OCI-LY1 (cell line): Measurements from ENCODE around the gene BMERB1.

Source experiments
- H2AFZ ChIP-seq: fragments of 200-600 bp; sonication (generic), shearing (Covaris generic); 2 replicates; pipeline ENCODE4 v1.6.0; 2014; ENCODE audit warnings: antibody characterized with exemption, mild to moderate bottlenecking, low read length
- H3F3A ChIP-seq: fragments of 200-600 bp; sonication (generic), shearing (Covaris generic); 2 replicates; pipeline ENCODE4 v1.6.0; 2014; ENCODE audit warnings: mild to moderate bottlenecking, antibody characterized with exemption, low read length, moderate library complexity; ENCODE audit not compliant: insufficient read depth
- H3K27ac ChIP-seq: fragments of 200-600 bp; sonication (generic); 2 replicates; pipeline ENCODE4 v1.5.1; 2014; ENCODE audit warnings: low read length, mixed run types, mild to moderate bottlenecking, low read depth; ENCODE audit not compliant: poor library complexity, severe bottlenecking
- H3K27me3 ChIP-seq: fragments of 200-600 bp; sonication (generic); 2 replicates; pipeline ENCODE4 v1.6.0; 2014; ENCODE audit warnings: antibody characterized with exemption, mild to moderate bottlenecking, low read length, moderate library complexity; ENCODE audit not compliant: insufficient read depth
- H3K36me3 ChIP-seq: fragments of 200-600 bp; sonication (generic); 2 replicates; pipeline ENCODE4 v1.6.1; 2014; ENCODE audit warnings: mild to moderate bottlenecking, antibody characterized with exemption, low read length, moderate library complexity, mixed read lengths; ENCODE audit not compliant: insufficient read depth
- H3K4me1 ChIP-seq: fragments of 200-600 bp; sonication (generic); 2 replicates; pipeline ENCODE4 v1.5.1; 2014; ENCODE audit warnings: mild to moderate bottlenecking, low read length, moderate library complexity; ENCODE audit not compliant: insufficient read depth, severe bottlenecking
- H3K4me2 ChIP-seq: fragments of 200-600 bp; sonication (generic), shearing (Covaris generic); 2 replicates; pipeline ENCODE4 v1.6.1; 2014; ENCODE audit warnings: low read length
- H3K4me3 ChIP-seq: fragments of 200-600 bp; sonication (generic); 2 replicates; pipeline ENCODE4 v1.5.1; 2014; ENCODE audit warnings: low read length, low read depth, mild to moderate bottlenecking, mixed read lengths; ENCODE audit not compliant: poor library complexity, severe bottlenecking
- H3K79me2 ChIP-seq: fragments of 200-600 bp; shearing (Covaris generic); 2 replicates; pipeline ENCODE4 v1.6.1; 2016; ENCODE audit warnings: mixed run types, low read length, mixed read lengths; ENCODE audit not compliant: insufficient read depth
- H3K9ac ChIP-seq: fragments of 200-600 bp; sonication (generic), shearing (Covaris generic); 2 replicates; pipeline ENCODE4 v1.6.1; 2014; ENCODE audit warnings: mild to moderate bottlenecking, low read length, mixed read lengths
- H3K9me2 ChIP-seq: fragments of 200-600 bp; sonication (generic), shearing (Covaris generic); 2 replicates; pipeline ENCODE4 v1.6.1; 2014; ENCODE audit warnings: low read depth, mild to moderate bottlenecking, low read length, mixed read lengths
- H3K9me3 ChIP-seq: fragments of 200-600 bp; shearing (Covaris generic); 2 replicates; pipeline ENCODE4 v1.6.1; 2014; ENCODE audit warnings: low read length, mixed read lengths
- H4K20me1 ChIP-seq: fragments of 200-600 bp; sonication (generic), shearing (Covaris generic); 2 replicates; pipeline ENCODE4 v1.6.0; 2016; ENCODE audit warnings: mild to moderate bottlenecking, low read length; ENCODE audit not compliant: insufficient read depth
- CTCF ChIP-seq: fragments of 200-600 bp; sonication (generic), shearing (Covaris generic); IDR thresholded peaks from 2 replicates; pipeline ENCODE4 v1.5.1; 2017; ENCODE audit warnings: mild to moderate bottlenecking, antibody characterized with exemption, low read length, moderate library complexity, mixed read lengths
- EZH2 ChIP-seq: fragments of 200-600 bp; sonication (generic), shearing (Covaris generic); IDR thresholded peaks from 2 replicates; pipeline ENCODE4 v1.8.0; 2017; ENCODE audit warnings: borderline replicate concordance, mixed run types, mild to moderate bottlenecking, antibody characterized with exemption, low read length, moderate library complexity, mixed read lengths

BMERB1 gene

GRCh38 chr16:15461376-15461775 is 27.0 kb downstream of the BMERB1 start:
- Histone ChIP-seq H2AFZ (no peak overlapping the region), H3K4me1 (no peaks in the 10 kb centered on the region), H3K9me2 (no peaks in the 10 kb centered on the region), H3F3A (no peaks in the 10 kb centered on the region), H3K27me3 (0 out of 2 replicates have a peak, but pooled peaks cover 5% of the 10 kb centered on the region), H3K9ac (no peak overlapping the region), H3K36me3 (no peaks in the 10 kb centered on the region), H3K9me3 (no peaks in the 10 kb centered on the region), H4K20me1 (no peaks in the 10 kb centered on the region), H3K27ac (no peak overlapping the region), H3K4me3 (no peak overlapping the region), H3K4me2 (no peak overlapping the region), H3K79me2 (no peaks in the 10 kb centered on the region)
- no peak for TF ChIP-seq CTCF
- no peak for TF ChIP-seq EZH2

GRCh38 chr16:15464401-15465186 is 30.2 kb downstream of the BMERB1 start:
- no peaks in the 10 kb centered on the region for H3K79me2 ChIP-seq
- 0 out of 2 replicates have a peak, but pooled peaks cover 5% of the 10 kb centered on the region for H3K27me3 ChIP-seq
- no peak overlapping the region for H2AFZ ChIP-seq
- H3K9me2 ChIP-seq: no peaks in the 10 kb centered on the region
- H3K9ac ChIP-seq: no peak overlapping the region
- H3K9me3 ChIP-seq: peaks cover 4% of the 10 kb centered on the region
- H3K4me3 ChIP-seq: no peak overlapping the region
- no peak overlapping the region for H3K4me2 ChIP-seq
- no peak for TF ChIP-seq EZH2
- no peak for TF ChIP-seq CTCF
- H4K20me1 ChIP-seq: no peaks in the 10 kb centered on the region
- no peaks in the 10 kb centered on the region for H3K36me3 ChIP-seq
- H3F3A ChIP-seq: no peaks in the 10 kb centered on the region
- no peaks in the 10 kb centered on the region for H3K4me1 ChIP-seq
- no peak overlapping the region for H3K27ac ChIP-seq

GRCh38 chr16:15466131-15466530 is 31.7 kb downstream of the BMERB1 start:
- H3K9ac ChIP-seq: no peak overlapping the region
- no peak overlapping the region for H3K4me2 ChIP-seq
- no peak overlapping the region for H2AFZ ChIP-seq
- TF ChIP-seq EZH2 (no peak), CTCF (no peak)
- H3K79me2 ChIP-seq: no peaks in the 10 kb centered on the region
- no peaks in the 10 kb centered on the region for H3K9me2 ChIP-seq
- H3K36me3 ChIP-seq: no peaks in the 10 kb centered on the region
- no peaks in the 10 kb centered on the region for H4K20me1 ChIP-seq
- H3F3A ChIP-seq: no peaks in the 10 kb centered on the region
- H3K4me1 ChIP-seq: no peaks in the 10 kb centered on the region
- peaks cover 4% of the 10 kb centered on the region for H3K9me3 ChIP-seq
- H3K27me3 ChIP-seq: no peaks in the 10 kb centered on the region
- H3K4me3 ChIP-seq: no peak overlapping the region
- no peak overlapping the region for H3K27ac ChIP-seq
